NCI-H2227 treated with DMSO at 0.1 percent for 48 hours (cell line): Measurements from ENCODE around the gene MYL10.

Experiments used
- DNase-seq: peaks from one replicate; lab custom pipeline; 2025; lab: John Stamatoyannopoulos, UW

MYL10 gene

GRCh38 chr7:101596898-101597297 lies 32.2 kb downstream of the MYL10 start:
- DNase-seq = no peak

- no peak for DNase-seq
These were observed 33.1 kb downstream of the MYL10 start for GRCh38 chr7:101595766-101596537.

- DNase-seq = no peak
These were observed 33.9 kb downstream of the MYL10 start for GRCh38 chr7:101595246-101595645.

GRCh38 chr7:101594790-101595189 lies 34.3 kb downstream of the MYL10 start:
- no peak for DNase-seq

- no peak for DNase-seq
These were observed 35.5 kb downstream of the MYL10 start for GRCh38 chr7:101593556-101593955.

- DNase-seq = no peak
These were observed 37.6 kb downstream of the MYL10 start for GRCh38 chr7:101591504-101591903.

GRCh38 chr7:101590663-101591435 lies 38.2 kb downstream of the MYL10 start:
- DNase-seq = no peak

GRCh38 chr7:101589976-101590662 lies 39.0 kb downstream of the MYL10 start:
- no peak for DNase-seq

- no peak for DNase-seq
These were observed 40.0 kb downstream of the MYL10 start for GRCh38 chr7:101589052-101589451.

- DNase-seq = no peak
These were observed 40.8 kb downstream of the MYL10 start for GRCh38 chr7:101588131-101588935.

- DNase-seq = no peak
These were observed 42.0 kb downstream of the MYL10 start for GRCh38 chr7:101586906-101587677.

GRCh38 chr7:101586078-101586905 lies 42.8 kb downstream of the MYL10 start:
- DNase-seq = peak; percentile 44

- DNase-seq = no peak
These were observed 46.1 kb downstream of the MYL10 start for GRCh38 chr7:101582971-101583370.

GRCh38 chr7:101581891-101582290 lies 47.2 kb downstream of the MYL10 start:
- no peak for DNase-seq

- no peak for DNase-seq
These were observed 48.5 kb downstream of the MYL10 start for GRCh38 chr7:101580596-101580995.

- no peak for DNase-seq
These were observed 50.5 kb downstream of the MYL10 start for GRCh38 chr7:101578552-101578951.

- no peak for DNase-seq
These were observed 52.1 kb downstream of the MYL10 start for GRCh38 chr7:101576998-101577397.

GRCh38 chr7:101575721-101576120 lies 53.4 kb downstream of the MYL10 start:
- no peak for DNase-seq

- DNase-seq = no peak
These were observed 53.9 kb downstream of the MYL10 start for GRCh38 chr7:101575168-101575567.

- DNase-seq = no peak
These were observed 56.9 kb downstream of the MYL10 start for GRCh38 chr7:101572156-101572555.
